Measurements from ENCODE around the gene PIP4K2A. TPM values are rescaled to one million over a fixed set of nuclear protein-coding genes. Genes with fewer than 3 reads are reported as not detected.

The PIP4K2A gene
- total RNA-seq, 2 donors from 2014 or later = 13.2 to 17.4 TPM

DNA sequence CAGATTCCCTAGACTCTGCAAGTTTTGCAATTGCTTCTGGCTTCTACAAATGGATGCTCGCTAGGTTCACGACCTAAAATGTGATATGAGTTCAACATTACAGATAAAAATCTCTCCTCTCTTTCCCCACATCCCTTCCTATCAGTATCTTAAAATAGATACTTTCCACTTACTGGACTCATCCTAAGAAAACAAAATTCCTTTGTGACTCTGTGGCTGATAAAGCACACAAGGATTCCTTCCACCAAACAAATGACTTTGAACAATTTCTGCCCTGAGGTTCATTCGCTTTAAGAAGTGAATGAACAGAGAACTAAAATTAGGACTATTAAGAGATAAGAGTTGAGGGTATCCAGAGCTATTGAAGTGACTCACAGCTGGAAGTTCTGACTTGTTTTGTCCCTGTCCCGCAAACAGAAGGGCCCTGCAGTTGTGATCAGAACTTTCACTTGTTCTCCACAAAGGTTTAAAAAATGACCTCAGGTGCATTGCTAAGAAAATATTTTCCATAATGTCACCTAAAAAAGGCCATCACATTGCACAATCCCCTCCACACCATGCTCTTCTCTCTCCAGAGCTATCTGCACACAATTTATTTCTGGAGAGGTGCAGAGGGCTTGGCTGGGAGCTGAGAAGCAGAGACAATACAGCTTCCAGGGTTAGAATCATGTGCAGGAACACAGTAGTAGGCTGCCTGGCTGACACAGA is 96.1 kb downstream of the PIP4K2A start:
- Histone ChIP-seq H3K4me1 (replicated peaks) (no peaks in the 10 kb centered on the region), H3K4me3 (no peak overlapping the region), H3K36me3 (no peaks in the 10 kb centered on the region), H3K27ac (no peak overlapping the region), H3K27me3 (replicated peaks; ENCODE audit: insufficient read depth) (no peaks in the 10 kb centered on the region), H3K9me3 (no peaks in the 10 kb centered on the region)
- WGBS = 78% methylated on average over 4 of the region's 4 CpGs
- intact Hi-C loops (cut with DNase I) = no loop called here
- TF ChIP-seq, protein P1, sequence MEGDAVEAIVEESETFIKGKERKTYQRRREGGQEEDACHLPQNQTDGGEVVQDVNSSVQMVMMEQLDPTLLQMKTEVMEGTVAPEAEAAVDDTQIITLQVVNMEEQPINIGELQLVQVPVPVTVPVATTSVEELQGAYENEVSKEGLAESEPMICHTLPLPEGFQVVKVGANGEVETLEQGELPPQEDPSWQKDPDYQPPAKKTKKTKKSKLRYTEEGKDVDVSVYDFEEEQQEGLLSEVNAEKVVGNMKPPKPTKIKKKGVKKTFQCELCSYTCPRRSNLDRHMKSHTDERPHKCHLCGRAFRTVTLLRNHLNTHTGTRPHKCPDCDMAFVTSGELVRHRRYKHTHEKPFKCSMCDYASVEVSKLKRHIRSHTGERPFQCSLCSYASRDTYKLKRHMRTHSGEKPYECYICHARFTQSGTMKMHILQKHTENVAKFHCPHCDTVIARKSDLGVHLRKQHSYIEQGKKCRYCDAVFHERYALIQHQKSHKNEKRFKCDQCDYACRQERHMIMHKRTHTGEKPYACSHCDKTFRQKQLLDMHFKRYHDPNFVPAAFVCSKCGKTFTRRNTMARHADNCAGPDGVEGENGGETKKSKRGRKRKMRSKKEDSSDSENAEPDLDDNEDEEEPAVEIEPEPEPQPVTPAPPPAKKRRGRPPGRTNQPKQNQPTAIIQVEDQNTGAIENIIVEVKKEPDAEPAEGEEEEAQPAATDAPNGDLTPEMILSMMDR (IDR thresholded peaks at IDR 0.05) = no peak
- TF ChIP-seq POLR2AphosphoS5 (IDR thresholded peaks at IDR 0.05) = no peak
- no peak for TF ChIP-seq POLR2A (IDR thresholded peaks at IDR 0.05)
- no peak for DNase-seq (ENCODE audit: low spot score)

DNA sequence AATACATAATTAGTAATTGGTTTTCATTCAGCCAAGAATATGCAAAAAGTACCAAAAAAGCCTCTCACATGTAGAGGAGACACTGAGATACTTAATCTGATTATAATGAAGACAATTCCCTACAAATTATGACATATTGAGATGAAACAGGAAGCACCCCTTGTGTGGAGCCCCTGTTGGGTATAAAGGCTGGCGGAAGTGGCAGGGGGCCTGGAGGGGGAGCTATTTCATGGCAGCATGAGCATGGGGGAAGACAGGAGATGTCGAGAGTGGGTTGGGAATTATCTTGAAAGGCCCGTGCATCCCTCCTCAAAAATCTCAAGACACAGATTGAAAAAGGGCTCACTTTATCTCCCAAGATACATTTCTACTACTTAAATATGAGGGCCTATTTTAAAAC is 96.9 kb downstream of the PIP4K2A start:
- Histone ChIP-seq H3K36me3 (no peaks in the 10 kb centered on the region), H3K4me1 (replicated peaks) (no peaks in the 10 kb centered on the region), H3K27me3 (replicated peaks; ENCODE audit: insufficient read depth) (no peaks in the 10 kb centered on the region), H3K4me3 (no peak overlapping the region), H3K9me3 (no peaks in the 10 kb centered on the region), H3K27ac (no peak overlapping the region)
- 88% methylated on average over 3 of the region's 3 CpGs for WGBS
- no peak for DNase-seq (ENCODE audit: low spot score)
- intact Hi-C loops (cut with DNase I) = no loop called here
- TF ChIP-seq, protein P1 (IDR thresholded peaks at IDR 0.05) = no peak
- TF ChIP-seq POLR2A (IDR thresholded peaks at IDR 0.05) (no peak), POLR2AphosphoS5 (IDR thresholded peaks at IDR 0.05) (no peak)

DNA sequence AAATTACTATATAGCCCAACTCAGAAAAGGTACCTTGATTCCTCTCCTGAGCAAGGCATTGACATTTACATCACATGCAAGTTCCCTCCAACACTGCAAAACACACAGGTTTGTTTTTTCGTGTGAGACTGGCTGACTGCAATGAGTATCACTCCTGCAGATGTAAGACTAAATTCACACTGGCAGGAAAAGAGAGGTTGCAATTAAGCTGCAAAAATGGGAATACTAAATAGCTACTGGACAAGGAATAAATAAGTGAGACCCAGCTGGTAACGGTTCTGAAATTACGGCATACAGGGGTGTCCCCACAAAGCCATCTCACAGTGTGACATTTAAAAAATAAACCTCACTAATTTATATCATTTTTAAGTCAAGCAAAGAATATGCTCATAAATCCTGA is 97.3 kb downstream of the PIP4K2A start:
- Histone ChIP-seq H3K36me3 (no peaks in the 10 kb centered on the region), H3K27ac (no peak overlapping the region), H3K9me3 (no peaks in the 10 kb centered on the region), H3K4me1 (replicated peaks) (no peaks in the 10 kb centered on the region), H3K4me3 (no peak overlapping the region), H3K27me3 (replicated peaks; ENCODE audit: insufficient read depth) (no peaks in the 10 kb centered on the region)
- DNase-seq (ENCODE audit: low spot score) = no peak
- WGBS = 84% methylated on average over 3 of the region's 3 CpGs
- intact Hi-C loops (cut with DNase I) = no loop called here
- TF ChIP-seq POLR2AphosphoS5 (IDR thresholded peaks at IDR 0.05) = no peak
- TF ChIP-seq, protein P1 (IDR thresholded peaks at IDR 0.05) = no peak
- no peak for TF ChIP-seq POLR2A (IDR thresholded peaks at IDR 0.05)

DNA sequence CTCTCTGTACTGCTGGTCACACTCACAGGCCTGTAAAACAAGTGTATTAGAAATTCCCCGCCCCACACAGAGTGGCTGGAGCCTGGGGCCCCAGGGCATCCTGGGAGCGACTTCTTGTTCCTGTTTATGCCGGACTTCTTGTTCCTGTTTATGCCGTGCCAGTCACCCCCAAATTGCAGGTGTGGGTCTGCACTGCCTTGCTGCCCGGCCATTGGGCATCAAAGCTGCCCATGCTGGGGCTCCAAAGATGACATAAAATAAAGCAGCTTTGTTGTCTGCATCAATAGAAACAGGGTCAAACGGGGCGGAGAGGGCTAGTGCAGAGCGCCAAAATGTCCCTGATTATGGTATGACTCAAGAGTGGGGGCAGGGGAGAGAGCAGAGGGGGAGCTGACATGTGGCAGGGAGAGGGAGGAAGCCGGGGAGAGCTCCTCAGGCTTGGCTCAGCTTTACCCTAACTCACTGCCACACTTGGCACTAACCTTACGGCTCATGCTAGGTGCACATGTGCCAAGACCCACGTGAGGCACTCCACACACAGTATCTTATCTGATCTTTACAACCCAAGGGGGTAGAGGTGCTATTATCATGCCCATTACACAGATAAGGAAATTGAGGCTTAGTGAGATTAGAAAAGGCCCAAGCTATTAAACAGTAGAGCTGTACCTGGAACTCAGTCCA is 98.4 kb downstream of the PIP4K2A start:
- no peak for DNase-seq (ENCODE audit: low spot score)
- H3K36me3 ChIP-seq = no peaks in the 10 kb centered on the region
- intact Hi-C loops (cut with DNase I) = no loop called here
- no peaks in the 10 kb centered on the region for H3K27me3 ChIP-seq (replicated peaks; ENCODE audit: insufficient read depth)
- H3K27ac ChIP-seq = no peak overlapping the region
- H3K4me1 ChIP-seq (replicated peaks) = no peaks in the 10 kb centered on the region
- no peaks in the 10 kb centered on the region for H3K9me3 ChIP-seq
- H3K4me3 ChIP-seq = no peak overlapping the region
- 52% methylated on average over 11 of the region's 11 CpGs for WGBS
- TF ChIP-seq POLR2AphosphoS5 (IDR thresholded peaks at IDR 0.05) = no peak
- TF ChIP-seq, protein P1 (IDR thresholded peaks at IDR 0.05) = no peak
- TF ChIP-seq POLR2A (IDR thresholded peaks at IDR 0.05) = no peak

DNA sequence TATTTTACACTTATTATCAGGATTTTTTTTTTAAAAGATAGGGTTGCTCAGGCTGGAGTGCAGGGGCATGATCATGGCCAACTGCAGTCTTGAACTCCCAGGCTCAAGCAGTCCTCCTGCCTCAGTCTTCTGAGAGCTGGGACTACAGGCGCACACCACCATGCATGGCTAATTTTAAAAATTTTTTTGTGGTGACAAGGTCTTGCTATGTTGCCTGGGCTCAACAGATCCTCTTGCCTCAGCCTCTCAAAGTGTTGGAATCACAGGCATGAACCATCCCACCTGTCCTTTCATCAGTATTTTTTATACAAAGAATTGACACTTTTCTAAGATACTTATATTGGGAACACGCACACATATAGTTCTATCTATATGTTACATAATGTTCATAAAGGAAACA is 99.3 kb downstream of the PIP4K2A start:
- no peaks in the 10 kb centered on the region for H3K36me3 ChIP-seq
- no peak for DNase-seq (ENCODE audit: low spot score)
- no peak overlapping the region for H3K4me3 ChIP-seq
- no peak overlapping the region for H3K27ac ChIP-seq
- H3K9me3 ChIP-seq = no peaks in the 10 kb centered on the region
- TF ChIP-seq POLR2AphosphoS5 (IDR thresholded peaks at IDR 0.05) (no peak), POLR2A (IDR thresholded peaks at IDR 0.05) (no peak)
- TF ChIP-seq, protein P1 (IDR thresholded peaks at IDR 0.05) = no peak
- no peaks in the 10 kb centered on the region for H3K4me1 ChIP-seq (replicated peaks)
- 95% methylated on average over 2 of the region's 2 CpGs for WGBS
- intact Hi-C loops (cut with DNase I) = no loop called here
- H3K27me3 ChIP-seq (replicated peaks; ENCODE audit: insufficient read depth) = no peaks in the 10 kb centered on the region

All from prostate gland (tissue), 2 donors.